GM19455 (cell line): ENCODE results near the gene IFNG-AS1.

Experiments used
- ATAC-seq: cut with Tn5 transposase; IDR thresholded peaks from one replicate; pipeline ENCODE4 v1.9.1; 2021; ENCODE audit not compliant: unreplicated experiment

The IFNG-AS1 gene

GRCh38 chr12:67993143-67993542 lies 3.9 kb downstream of the IFNG-AS1 start:
- no peak for ATAC-seq

GRCh38 chr12:67994046-67994445 lies 4.8 kb downstream of the IFNG-AS1 start:
- ATAC-seq, result no peak

GRCh38 chr12:67996347-67996746 lies 7.1 kb downstream of the IFNG-AS1 start:
- no peak for ATAC-seq

GRCh38 chr12:67998379-67998778 lies 9.1 kb downstream of the IFNG-AS1 start:
- ATAC-seq, result no peak

- ATAC-seq, result no peak
These were observed 10.0 kb downstream of the IFNG-AS1 start for GRCh38 chr12:67999244-67999643.

- no peak for ATAC-seq
These were observed 12.5 kb downstream of the IFNG-AS1 start for GRCh38 chr12:68001486-68002466.

- ATAC-seq, result no peak
These were observed 14.5 kb downstream of the IFNG-AS1 start for GRCh38 chr12:68003777-68004176.

GRCh38 chr12:68007033-68007432 lies 17.8 kb downstream of the IFNG-AS1 start:
- no peak for ATAC-seq

GRCh38 chr12:68007466-68007865 lies 18.2 kb downstream of the IFNG-AS1 start:
- no peak for ATAC-seq

- ATAC-seq, result no peak
These were observed 22.1 kb downstream of the IFNG-AS1 start for GRCh38 chr12:68011206-68011881.

GRCh38 chr12:68011882-68012207 lies 22.6 kb downstream of the IFNG-AS1 start:
- no peak for ATAC-seq

- ATAC-seq, result no peak
These were observed 23.5 kb downstream of the IFNG-AS1 start for GRCh38 chr12:68012712-68013111.

GRCh38 chr12:68013181-68013580 lies 23.9 kb downstream of the IFNG-AS1 start:
- ATAC-seq, result no peak

GRCh38 chr12:68016136-68016535 lies 26.9 kb downstream of the IFNG-AS1 start:
- ATAC-seq, result no peak

- ATAC-seq, result no peak
These were observed 29.1 kb downstream of the IFNG-AS1 start for GRCh38 chr12:68018315-68018714.

- no peak for ATAC-seq
These were observed 30.8 kb downstream of the IFNG-AS1 start for GRCh38 chr12:68020049-68020448.

- ATAC-seq, result no peak
These were observed 31.5 kb downstream of the IFNG-AS1 start for GRCh38 chr12:68020699-68021098.

GRCh38 chr12:68028647-68029046 lies 39.4 kb downstream of the IFNG-AS1 start:
- no peak for ATAC-seq

- ATAC-seq, result no peak
These were observed 41.0 kb downstream of the IFNG-AS1 start for GRCh38 chr12:68030248-68030647.

GRCh38 chr12:68031174-68031573 lies 41.9 kb downstream of the IFNG-AS1 start:
- ATAC-seq, result no peak

- ATAC-seq, result no peak
These were observed 42.9 kb downstream of the IFNG-AS1 start for GRCh38 chr12:68031881-68032739.
